Gastrocnemius medialis (tissue), 4 donors: ENCODE data around the gene PDE4B. TPM values are rescaled to one million over a fixed set of nuclear protein-coding genes. Genes with fewer than 3 reads are reported as not detected.

Experiments used
- ATAC-seq, 2 donors: fragments of 150-250 bp; one replicate each; pipeline ENCODE4 v1.9.1; 2016
- DNase-seq, 2 donors: peaks; one replicate each; pipeline ENCODE4 v3.0.0-alpha.2; 2019
- H3K27ac ChIP-seq, 4 donors: fragments of 200-600 bp; sonication (generic); 1 replicate in 1 of 4; 2 replicates in 3 of 4; pipeline ENCODE4 v1.5.1; 2016 to 2018; ENCODE audit warnings: mild to moderate bottlenecking in 2 of 4, moderate library complexity in 1 of 4
- H3K27me3 ChIP-seq, 3 donors: fragments of 200-600 bp; sonication (generic) in 2 of 3; 1 replicate in 1 of 3; 2 replicates in 2 of 3; pipeline versions ENCODE4 v1.5.1 to v1.6.0; 2016 to 2019; ENCODE audit warnings: mild to moderate bottlenecking in 1 of 3, moderate library complexity in 1 of 3
- H3K36me3 ChIP-seq, 2 donors: fragments of 200-600 bp; sonication (generic) in 1 of 2; one replicate each; pipeline ENCODE4 v1.5.1; 2017 to 2018
- H3K4me1 ChIP-seq, 2 donors: fragments of 200-600 bp; sonication (generic) in 1 of 2; one replicate each; pipeline ENCODE4 v1.5.1; 2016 to 2017; ENCODE audit warnings: mild to moderate bottlenecking in 2 of 2
- H3K4me3 ChIP-seq, 4 donors: fragments of 200-600 bp; sonication (generic) in 3 of 4; 1 replicate in 1 of 4; 2 replicates in 3 of 4; pipeline ENCODE4 v1.5.1; 2016 to 2019; ENCODE audit warnings: mild to moderate bottlenecking in 2 of 4
- H3K9me3 ChIP-seq, 3 donors: fragments of 200-600 bp; sonication (generic) in 2 of 3; 1 replicate in 1 of 3; 2 replicates in 2 of 3; pipeline ENCODE4 v1.5.1; 2016 to 2019
- CTCF ChIP-seq, 5 experiments: fragments of 450-650 bp in 3 of 5; fragments of 200-600 bp in 2 of 5; sonication (generic) in 2 of 5; IDR thresholded peaks in 4 of 5; conservative IDR thresholded peaks in 1 of 5; 1 replicate in 4 of 5; 2 replicates in 1 of 5; pipeline ENCODE4 v1.5.1; 2016 to 2019; ENCODE audit warnings: antibody characterized with exemption in 5 of 5, mild to moderate bottlenecking in 3 of 5, moderate library complexity in 3 of 5
- POLR2A ChIP-seq, 2 donors: fragments of 450-650 bp; IDR thresholded peaks; one replicate each; pipeline ENCODE4 v1.6.1; 2017; ENCODE audit warnings: antibody characterized with exemption in 2 of 2, mild to moderate bottlenecking in 2 of 2, moderate library complexity in 2 of 2
- in situ Hi-C, 4 donors: fragments of 200-750 bp; cut with MboI; loops; one replicate each; pipeline versions ENCODE4 v1.15.0 to v1.8.0; 2017; ENCODE audit warnings: low sequenced_read_pairs in 4 of 4
- intact Hi-C: fragments of 100-400 bp; cut with DNase I; formaldehyde crosslinking; loops from one replicate; pipeline ENCODE4 v1.15.1; 2023; ENCODE audit warnings: low total_unique reads
- total RNA-seq, 4 donors: library from RNA; depleted of rRNA; stranded (reverse); fragments of >200 nt; gene quantifications; one replicate each; pipeline versions ENCODE4 v1.1.0 to v1.2.3, GENCODE V29; 2016

The PDE4B gene
- total RNA-seq, 4 donors from 2014 or later = 4.5 to 8.5 (median 7.9) TPM

- Histone ChIP-seq H3K27ac (no peak overlapping the region), H3K4me3 (no peak overlapping the region), H3K9me3 (no peaks in the 10 kb centered on the region), H3K27me3 (peaks cover 7 to 16% (median 14%) of the 10 kb centered on the region in 3 donors), H3K36me3 (no peaks in the 10 kb centered on the region), H3K4me1 (no peaks in the 10 kb centered on the region)
- intact Hi-C loops (no loop called here), in situ Hi-C loops (no loop called here)
- no peak for ATAC-seq
- TF ChIP-seq CTCF (IDR thresholded peaks at IDR 0.05 in 4 of 5, conservative IDR thresholded peaks at IDR 0.05 in 1 of 5) (no peak), POLR2A (IDR thresholded peaks at IDR 0.05) (no peak)
- no peak for DNase-seq
These were observed 1.3 kb upstream of the PDE4B start for GRCh38 chr1:65791396-65791795.

- no peak for DNase-seq
These were observed 660 bp upstream of the PDE4B start for GRCh38 chr1:65791801-65792668.

GRCh38 chr1:65793359-65793732 is 651 bp downstream of the PDE4B start:
- in situ Hi-C loops = no loop called here
- Histone ChIP-seq H3K9me3 (no peaks in the 10 kb centered on the region), H3K4me1 (no peaks in the 10 kb centered on the region), H3K36me3 (no peaks in the 10 kb centered on the region), H3K27me3 (peaks cover 7 to 16% (median 14%) of the 10 kb centered on the region in 3 donors), H3K4me3 (peak overlapping the region; percentile 17 to 39 (median 32)), H3K27ac (no peak overlapping the region)
- no peak for TF ChIP-seq CTCF (IDR thresholded peaks at IDR 0.05 in 4 of 5, conservative IDR thresholded peaks at IDR 0.05 in 1 of 5)
- no peak for TF ChIP-seq POLR2A (IDR thresholded peaks at IDR 0.05)
- intact Hi-C loops = no loop called here
- no peak for DNase-seq
- ATAC-seq = no peak

More at GRCh38 chr1:65791801-65792668, 660 bp upstream of the PDE4B start:
- no peaks in the 10 kb centered on the region for H3K4me1 ChIP-seq
- H3K4me3 ChIP-seq = peak overlapping the region in 2 of 4 donors; percentile 36 to 39
- no peaks in the 10 kb centered on the region for H3K9me3 ChIP-seq
- intact Hi-C loops = no loop called here
- no peaks in the 10 kb centered on the region for H3K36me3 ChIP-seq
- peaks cover 7 to 16% (median 14%) of the 10 kb centered on the region in 3 donors for H3K27me3 ChIP-seq
- H3K27ac ChIP-seq = no peak overlapping the region
- in situ Hi-C loops = no loop called here
- TF ChIP-seq POLR2A (IDR thresholded peaks at IDR 0.05) = no peak
- TF ChIP-seq CTCF (IDR thresholded peaks at IDR 0.05 in 4 of 5, conservative IDR thresholded peaks at IDR 0.05 in 1 of 5) = no peak
- no peak for ATAC-seq

GRCh38 chr1:65795311-65795710 is 2.6 kb downstream of the PDE4B start:
- no peak for ATAC-seq

More at GRCh38 chr1:65795311-65795710, 2.6 kb downstream of the PDE4B start:
- intact Hi-C loops (no loop called here), in situ Hi-C loops (no loop called here)
- no peak overlapping the region for H3K4me3 ChIP-seq
- H3K4me1 ChIP-seq = no peaks in the 10 kb centered on the region
- H3K9me3 ChIP-seq = no peaks in the 10 kb centered on the region
- H3K36me3 ChIP-seq = no peaks in the 10 kb centered on the region
- H3K27me3 ChIP-seq = peaks cover 7 to 16% (median 14%) of the 10 kb centered on the region in 3 donors
- DNase-seq = no peak
- TF ChIP-seq CTCF (IDR thresholded peaks at IDR 0.05 in 4 of 5, conservative IDR thresholded peaks at IDR 0.05 in 1 of 5) (no peak), POLR2A (IDR thresholded peaks at IDR 0.05) (no peak)
- no peak overlapping the region for H3K27ac ChIP-seq
